Natural killer cell (primary cell): ENCODE results near the gene RELN. TPM values are rescaled to one million over a fixed set of nuclear protein-coding genes. Genes with fewer than 3 reads are reported as not detected.

Experiments
- ATAC-seq, 3 donors: fragments of 150-1000 bp in 2 of 3; fragments of 200-7000 bp in 1 of 3; cut with Tn5 transposase; 1 replicate in 1 of 3; 2 replicates in 2 of 3; pipeline ENCODE4 v1.10.0; 2021; ENCODE audit warnings: mild to moderate bottlenecking in 2 of 3, moderate library complexity in 2 of 3
- DNase-seq, 2 donors: peaks; one replicate each; pipeline versions ENCODE4 v3.0.0 to v3.0.0-alpha.2; 2013 to 2021; ENCODE audit warnings: mixed read lengths in 1 of 2
- H3K27ac ChIP-seq: one replicate; pipeline ENCODE4 v1.5.1; 2013; ENCODE audit warnings: mild to moderate bottlenecking, low read length
- H3K27me3 ChIP-seq: one replicate; pipeline ENCODE4 v1.6.1; 2013; ENCODE audit warnings: low read length; ENCODE audit not compliant: control insufficient read depth, insufficient read depth
- H3K36me3 ChIP-seq: one replicate; pipeline ENCODE4 v1.6.1; 2013; ENCODE audit warnings: low read length; ENCODE audit not compliant: control insufficient read depth, insufficient read depth
- H3K4me1 ChIP-seq: one replicate; pipeline ENCODE4 v1.6.1; 2013; ENCODE audit warnings: low read length; ENCODE audit not compliant: control insufficient read depth, insufficient read depth
- H3K4me3 ChIP-seq: one replicate; pipeline ENCODE4 v1.5.1; 2013; ENCODE audit warnings: low read length
- H3K9me3 ChIP-seq: one replicate; pipeline ENCODE4 v1.6.1; 2013; ENCODE audit warnings: low read length; ENCODE audit not compliant: control insufficient read depth, insufficient read depth
- H3K27ac Mint-ChIP-seq, 2 donors: one replicate each; pipeline ENCODE4 v1.8.0; 2022; ENCODE audit warnings: mild to moderate bottlenecking in 2 of 2, mixed read lengths in 2 of 2, moderate library complexity in 1 of 2
- H3K27me3 Mint-ChIP-seq, 2 donors: one replicate each; pipeline ENCODE4 v1.8.0; 2022; ENCODE audit warnings: low read depth in 2 of 2, mixed read lengths in 2 of 2
- H3K36me3 Mint-ChIP-seq: one replicate; pipeline ENCODE4 v1.8.0; 2022; ENCODE audit warnings: mixed read lengths
- H3K4me1 Mint-ChIP-seq, 2 donors: one replicate each; pipeline ENCODE4 v1.8.0; 2022; ENCODE audit warnings: mixed read lengths in 2 of 2
- H3K4me3 Mint-ChIP-seq: one replicate; pipeline ENCODE4 v1.8.0; 2022; ENCODE audit warnings: mild to moderate bottlenecking, moderate library complexity, mixed read lengths
- H3K9me3 Mint-ChIP-seq, 2 donors: one replicate each; pipeline ENCODE4 v1.8.0; 2022; ENCODE audit warnings: mixed read lengths in 2 of 2
- CTCF ChIP-seq: fragments of 200-600 bp; IDR thresholded peaks from one replicate; pipeline ENCODE4 v1.8.0; 2022; ENCODE audit warnings: antibody characterized with exemption
- WGBS: methylation state at CpG from one replicate; pipeline ENCODE4 v1.1.7; 2013; ENCODE audit warnings: missing lambda C conversion rate; ENCODE audit not compliant: insufficient coverage; 5-methylcytosine and 5-hydroxymethylcytosine counted together
- intact Hi-C: fragments of 100-400 bp; cut with micrococcal nuclease; formaldehyde crosslinking; loops from one replicate; pipeline ENCODE4 v1.14.2; 2022
- total RNA-seq, 4 donors: library from RNA; stranded (reverse); fragments of 120-200 nt in 1 of 4; gene quantifications; one replicate each; pipeline versions ENCODE4 v1.2.3 to v1.2.4, GENCODE V29; 2013 to 2022

The RELN gene
- total RNA-seq, 3 donors from 2014 or later (not counting 1 experiment from before 2014, with no cell fraction given), result not detected

- Mint-ChIP-seq H3K36me3 (no peaks in the 10 kb centered on the region), H3K4me1 (no peaks in the 10 kb centered on the region), H3K27ac (no peak overlapping the region), H3K27me3 (peaks cover 0 to 3% of the 10 kb centered on the region in 2 donors), H3K9me3 (peaks cover 2 to 3% of the 10 kb centered on the region in 2 donors), H3K4me3 (no peak overlapping the region)
- intact Hi-C loops, result no loop called here
- H3K4me3 ChIP-seq, result no peak overlapping the region
- H3K4me1 ChIP-seq, result no peaks in the 10 kb centered on the region
- ATAC-seq, result no peak
- H3K36me3 ChIP-seq, result no peaks in the 10 kb centered on the region
- WGBS, result 89% methylated on average over 1 of the region's 2 CpGs
- DNase-seq, result no peak
- no peaks in the 10 kb centered on the region for H3K9me3 ChIP-seq
- TF ChIP-seq CTCF, result no peak
- no peaks in the 10 kb centered on the region for H3K27me3 ChIP-seq
- no peak overlapping the region for H3K27ac ChIP-seq
These were observed 38.1 kb downstream of the RELN start for GRCh38 chr7:103951311-103951710.

- no peak overlapping the region for H3K27ac Mint-ChIP-seq
- no peak for TF ChIP-seq CTCF
- no peak overlapping the region for H3K27ac ChIP-seq
These were observed 40.1 kb downstream of the RELN start for GRCh38 chr7:103949374-103949773.

GRCh38 chr7:103947026-103947655 lies 42.3 kb downstream of the RELN start:
- ATAC-seq, result no peak
- TF ChIP-seq CTCF, result no peak
- 83% methylated on average over 1 of the region's 2 CpGs for WGBS
- Mint-ChIP-seq H3K9me3 (peaks cover 0 to 3% of the 10 kb centered on the region in 2 donors), H3K27ac (no peak overlapping the region), H3K4me1 (no peaks in the 10 kb centered on the region), H3K27me3 (peaks cover 0 to 3% of the 10 kb centered on the region in 2 donors), H3K36me3 (no peaks in the 10 kb centered on the region), H3K4me3 (no peak overlapping the region)
- Histone ChIP-seq H3K27me3 (no peaks in the 10 kb centered on the region), H3K4me1 (no peaks in the 10 kb centered on the region), H3K4me3 (no peak overlapping the region), H3K36me3 (no peaks in the 10 kb centered on the region), H3K27ac (no peak overlapping the region), H3K9me3 (no peaks in the 10 kb centered on the region)
- intact Hi-C loops, result no loop called here
- DNase-seq, result no peak

More at GRCh38 chr7:103949374-103949773, 40.1 kb downstream of the RELN start:
- DNase-seq (no peak), ATAC-seq (no peak)
- Mint-ChIP-seq H3K36me3 (no peaks in the 10 kb centered on the region), H3K4me3 (no peak overlapping the region), H3K9me3 (peaks cover 2 to 3% of the 10 kb centered on the region in 2 donors), H3K4me1 (no peaks in the 10 kb centered on the region), H3K27me3 (peaks cover 0 to 3% of the 10 kb centered on the region in 2 donors)
- intact Hi-C loops, result no loop called here
- Histone ChIP-seq H3K36me3 (no peaks in the 10 kb centered on the region), H3K27me3 (no peaks in the 10 kb centered on the region), H3K4me1 (no peaks in the 10 kb centered on the region), H3K9me3 (no peaks in the 10 kb centered on the region), H3K4me3 (no peak overlapping the region)
- WGBS, result 59% methylated on average over 4 of the region's 7 CpGs
